GM12801 (cell line): ENCODE data around the gene MFNG.

Source experiments
- CTCF ChIP-seq: IDR thresholded peaks from one replicate; pipeline ENCODE4 v1.5.1; 2011; ENCODE audit warnings: control low read depth; ENCODE audit not compliant: insufficient read length; ENCODE audit errors: extremely low read depth

MFNG gene

GRCh38 chr22:37481347-37481907 lies 4.8 kb downstream of the MFNG start:
- TF ChIP-seq CTCF, result no peak

DNA sequence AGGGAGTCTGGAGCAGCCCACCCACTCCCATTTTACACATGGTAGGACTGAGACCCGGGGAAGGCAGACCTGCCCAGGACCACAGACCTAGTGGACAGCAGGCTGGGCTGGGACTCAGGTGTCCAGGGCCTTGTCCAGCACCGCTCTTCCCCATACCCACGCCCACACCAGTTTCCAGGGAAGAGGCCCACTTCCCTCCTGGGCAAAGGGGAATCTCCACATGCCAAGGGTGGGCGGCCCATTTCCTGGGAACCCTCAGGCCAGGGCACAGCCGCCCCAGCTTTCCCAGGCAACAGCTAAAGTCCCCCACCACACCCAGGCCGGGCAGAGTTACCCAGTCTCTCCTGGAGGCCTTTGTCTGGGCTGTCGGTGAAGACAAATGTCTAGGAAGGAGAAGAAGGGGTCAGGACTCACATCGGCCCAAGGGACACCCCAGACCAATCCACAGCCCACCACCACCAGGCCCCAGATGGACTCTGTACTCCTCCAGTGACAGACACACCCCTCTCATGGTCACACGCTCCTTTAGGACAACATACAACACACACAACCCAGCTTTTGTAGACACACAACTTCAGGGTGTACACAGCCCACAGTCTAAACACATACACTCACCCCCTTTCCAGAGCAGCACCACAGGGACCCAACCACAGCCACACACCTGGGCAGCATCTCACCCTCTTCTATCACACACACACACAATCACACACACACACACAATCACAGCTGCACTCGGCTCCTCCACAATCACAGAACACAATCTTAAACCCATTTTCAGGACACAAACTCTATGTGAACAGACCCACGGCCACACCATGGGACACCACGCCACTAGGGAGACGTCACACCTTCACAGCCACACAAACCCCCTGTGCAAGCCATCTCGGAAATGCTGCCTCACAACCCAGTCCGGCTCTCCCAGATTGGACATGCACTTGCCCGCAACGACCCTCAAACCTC lies 5.5 kb downstream of the MFNG start:
- no peak for TF ChIP-seq CTCF

DNA sequence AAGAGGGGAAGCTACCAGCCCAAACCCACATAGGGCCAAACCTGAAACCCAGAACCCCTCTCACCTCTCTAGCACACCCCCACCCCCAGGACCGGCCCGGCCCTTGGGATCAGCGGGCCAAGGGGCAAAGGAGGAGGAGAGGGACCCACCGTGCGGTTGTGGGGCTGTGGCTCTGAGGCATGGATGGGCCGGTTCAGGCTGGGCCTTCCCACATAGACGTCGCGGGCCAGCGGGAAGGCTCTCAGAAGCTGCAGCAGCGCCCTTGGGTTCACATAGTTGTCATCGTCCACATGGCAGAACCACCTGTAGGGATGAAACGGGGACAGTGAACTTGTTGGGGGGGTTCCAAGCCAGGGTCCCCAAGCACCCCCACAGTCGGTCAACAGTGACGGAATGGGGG lies 7.0 kb downstream of the MFNG start:
- TF ChIP-seq CTCF, result no peak

DNA sequence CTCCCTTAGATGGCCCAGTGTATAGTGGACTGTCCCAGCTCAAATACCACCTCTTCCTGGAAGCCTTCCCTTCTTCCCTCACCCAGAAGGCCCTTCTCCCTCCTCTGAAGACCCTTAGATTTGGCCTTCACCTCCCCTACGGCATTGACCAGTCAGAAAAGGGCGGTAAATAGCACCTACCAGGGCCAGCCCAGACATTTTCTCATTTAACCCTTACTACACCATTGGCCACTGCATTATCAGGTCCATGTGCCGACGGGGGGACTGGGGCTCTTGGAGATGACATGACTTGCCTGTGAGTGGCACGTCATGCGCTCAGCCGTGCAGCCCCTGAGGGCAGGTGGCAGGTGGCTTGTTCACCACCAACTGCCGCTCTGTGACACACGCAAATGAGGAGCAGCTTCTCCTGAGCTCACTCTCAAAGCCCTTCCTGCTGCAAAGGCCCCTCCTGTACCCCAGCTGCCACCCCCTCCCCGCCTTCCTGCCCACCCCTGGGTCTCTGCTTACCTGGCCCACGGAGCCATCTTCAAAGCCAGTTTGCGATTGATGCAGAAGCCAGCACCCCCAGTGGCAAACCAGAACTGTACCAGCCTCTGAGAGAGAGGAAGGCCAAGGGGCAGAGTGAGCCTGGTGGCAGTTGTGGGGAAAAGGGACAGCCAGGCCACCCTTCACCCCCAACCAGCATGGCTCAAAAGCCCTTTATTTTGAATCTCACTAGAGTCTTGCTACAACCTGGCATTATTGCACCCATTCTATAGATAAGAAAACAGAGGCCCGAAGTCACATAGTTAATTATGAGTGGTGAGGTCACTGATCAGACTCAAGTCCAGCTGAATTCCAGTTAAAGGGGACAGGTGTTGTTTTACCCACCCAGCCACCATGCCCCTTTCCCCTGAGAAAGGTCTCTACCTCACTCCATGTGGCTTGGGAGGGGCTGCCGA lies 9.5 kb downstream of the MFNG start:
- no peak for TF ChIP-seq CTCF

- TF ChIP-seq CTCF, result no peak
These were observed 11.6 kb downstream of the MFNG start for GRCh38 chr22:37474447-37475090.

GRCh38 chr22:37473437-37473946 lies 12.7 kb downstream of the MFNG start:
- TF ChIP-seq CTCF, result no peak
